C1 segment of cervical spinal cord (tissue), 14 donors: ENCODE results near the gene SCYL1.

Experiments used
- DNase-seq, 14 donors: peaks; one replicate each; lab custom pipeline; 2025; lab: John Stamatoyannopoulos, UW

The SCYL1 gene

GRCh38 chr11:65524741-65525545, at the start of gene SCYL1:
Gene SCYL1 (plus strand): TSS chr11:65525083. CDS start chr11:65525154, 71 bp downstream.
- DNase-seq, result peak in 13 of 14 donors; percentile 27 to 86 (median 69)

DNA sequence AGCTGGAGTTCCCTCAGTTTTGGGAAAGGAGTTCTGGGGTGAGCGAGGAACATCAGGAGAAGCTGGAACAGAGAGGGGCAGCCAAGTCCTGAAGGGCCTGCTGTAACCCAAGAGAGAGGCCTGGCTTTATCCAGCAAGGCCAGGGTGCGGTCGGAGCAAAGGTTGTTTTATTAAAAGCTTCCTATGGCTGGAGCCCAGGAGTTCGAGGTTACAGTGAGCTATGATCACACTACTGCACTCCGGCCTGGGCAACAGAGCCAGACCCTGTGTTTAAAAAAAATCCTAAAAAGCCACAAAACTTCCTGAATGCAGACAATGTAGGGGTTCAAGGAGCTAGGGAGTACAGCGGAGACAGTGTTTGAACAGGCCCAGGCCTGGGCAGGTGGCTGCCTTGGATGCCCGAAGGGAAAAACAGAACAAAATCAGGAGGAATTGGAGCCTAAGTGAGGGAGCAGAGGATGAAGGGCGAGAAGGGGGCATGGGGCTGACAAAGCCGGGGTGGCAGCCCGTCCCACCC, 48.2 kb upstream of the SCYL1 start:
- DNase-seq, result peak in 3 of 14 donors; percentile 36 to 69 (median 58)

- DNase-seq, result peak; percentile 84 to 98 (median 94)
Measured at GRCh38 chr11:65477149-65477965, 47.5 kb upstream of the SCYL1 start.

DNA sequence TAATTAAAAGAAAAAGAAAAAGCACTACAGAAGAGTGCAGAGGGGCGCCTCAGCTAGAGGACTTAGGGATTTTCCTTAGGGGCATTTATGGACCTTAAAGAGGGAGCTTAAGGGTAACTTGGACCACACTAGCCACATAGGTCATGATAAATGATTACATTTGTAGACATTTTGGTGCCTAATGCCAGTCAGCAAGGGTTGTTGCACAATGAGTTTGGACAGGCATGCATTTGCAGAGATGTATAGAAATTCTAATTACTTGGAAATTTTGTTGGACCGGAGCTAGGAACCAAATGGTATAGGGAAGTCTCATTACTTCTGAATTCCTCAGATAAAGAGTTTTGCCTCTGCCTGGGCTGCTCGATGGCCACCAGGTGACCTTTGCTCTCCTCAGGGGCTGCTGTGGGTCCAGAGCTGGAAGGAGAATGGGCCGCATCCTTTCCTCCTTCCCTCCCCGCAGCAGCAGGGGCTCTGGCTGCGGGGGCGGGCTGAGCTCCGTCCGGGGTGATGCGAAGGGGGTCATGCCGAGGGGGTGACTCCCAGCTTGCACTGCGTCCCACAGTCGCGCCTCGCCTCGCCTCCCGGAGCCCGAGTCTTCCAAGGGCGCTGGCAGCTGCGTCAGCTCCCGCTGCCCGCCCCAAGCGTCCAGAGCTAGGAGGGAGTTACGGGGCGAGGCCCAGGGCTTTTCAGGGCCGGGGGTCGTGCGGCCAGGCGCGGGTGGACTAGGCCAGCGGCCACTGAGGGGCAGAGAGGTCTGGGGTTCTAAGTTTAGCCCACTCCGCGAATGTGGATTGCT, 46.3 kb upstream of the SCYL1 start:
- DNase-seq, result peak in 8 of 14 donors; percentile 35 to 67 (median 58)

DNA sequence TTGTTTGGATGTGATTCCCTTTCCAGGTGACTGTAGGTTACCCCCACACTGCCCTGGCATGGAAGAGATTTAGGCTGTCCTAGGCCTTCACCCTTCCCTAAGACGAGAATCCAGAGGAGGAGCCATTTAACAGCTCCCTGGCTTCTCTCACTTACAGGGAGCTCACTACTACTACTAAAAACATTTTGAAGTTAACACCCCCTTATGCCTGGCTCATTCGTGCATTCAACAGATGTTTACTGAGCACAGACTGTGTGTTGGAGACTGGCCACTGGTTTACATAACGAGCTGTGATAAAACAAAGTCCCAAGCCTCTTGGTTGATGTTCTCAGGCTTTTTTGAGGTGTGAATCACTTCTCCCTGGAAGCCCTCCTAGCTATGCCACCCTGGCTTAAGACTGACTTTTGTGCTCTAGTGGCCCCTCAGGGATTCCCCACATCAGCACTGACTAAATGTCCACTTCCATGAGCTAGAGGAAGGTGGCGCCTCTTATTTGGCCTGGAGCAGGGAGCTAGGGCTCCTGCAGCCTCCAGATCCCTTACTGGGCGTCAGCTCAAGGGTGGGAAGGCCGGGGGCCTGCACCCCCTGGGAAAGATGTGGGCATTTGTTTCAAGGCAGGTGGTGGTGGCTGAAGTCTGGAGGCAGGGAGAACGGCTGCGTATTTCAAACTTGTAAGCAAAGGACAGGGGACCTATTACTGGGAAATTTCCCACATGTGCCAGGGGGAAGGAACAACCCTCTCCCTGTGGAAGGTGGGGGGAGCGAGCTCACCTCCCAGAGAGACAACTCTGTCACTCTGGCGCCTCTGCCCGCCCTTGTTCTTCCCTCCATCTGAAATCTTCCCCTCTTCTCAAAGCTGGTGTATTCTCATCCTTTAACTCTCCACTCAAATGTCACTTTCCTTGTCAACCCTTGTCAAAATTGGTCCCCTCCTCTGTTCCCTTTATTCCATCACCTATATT, 45.4 kb upstream of the SCYL1 start:
- peak in 10 of 14 donors; percentile 31 to 78 (median 63) for DNase-seq

DNA sequence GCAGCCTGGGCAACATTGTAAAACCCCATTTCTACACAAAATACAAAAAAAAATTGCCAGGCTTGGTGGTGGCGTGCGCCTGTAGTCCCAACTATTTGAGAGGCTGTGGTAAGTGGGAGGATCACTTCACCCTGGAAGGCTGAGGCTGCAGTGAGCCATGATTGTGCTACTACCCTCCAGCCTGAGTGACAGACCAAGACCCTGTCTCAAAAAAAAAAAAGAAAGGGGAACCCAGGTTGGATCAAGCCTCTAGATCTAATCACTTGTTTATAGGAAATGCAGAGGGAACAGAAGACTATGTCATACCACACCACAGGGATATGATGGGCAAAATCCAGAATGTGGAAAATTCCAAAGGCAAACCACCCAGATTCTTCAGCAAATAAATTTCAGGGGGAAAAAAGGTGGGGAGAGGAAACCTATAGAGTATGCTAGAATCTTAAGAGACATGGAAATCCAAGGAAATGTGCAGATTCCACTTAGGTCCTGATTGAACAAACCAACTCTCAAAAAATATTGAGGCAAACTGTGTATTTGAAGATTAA, 42.5 kb upstream of the SCYL1 start:
- DNase-seq, result peak in 1 of 14 donors; percentile 20

- peak in 2 of 14 donors; percentile 25 to 34 for DNase-seq
Measured at GRCh38 chr11:65485920-65486219, 39.0 kb upstream of the SCYL1 start.

DNA sequence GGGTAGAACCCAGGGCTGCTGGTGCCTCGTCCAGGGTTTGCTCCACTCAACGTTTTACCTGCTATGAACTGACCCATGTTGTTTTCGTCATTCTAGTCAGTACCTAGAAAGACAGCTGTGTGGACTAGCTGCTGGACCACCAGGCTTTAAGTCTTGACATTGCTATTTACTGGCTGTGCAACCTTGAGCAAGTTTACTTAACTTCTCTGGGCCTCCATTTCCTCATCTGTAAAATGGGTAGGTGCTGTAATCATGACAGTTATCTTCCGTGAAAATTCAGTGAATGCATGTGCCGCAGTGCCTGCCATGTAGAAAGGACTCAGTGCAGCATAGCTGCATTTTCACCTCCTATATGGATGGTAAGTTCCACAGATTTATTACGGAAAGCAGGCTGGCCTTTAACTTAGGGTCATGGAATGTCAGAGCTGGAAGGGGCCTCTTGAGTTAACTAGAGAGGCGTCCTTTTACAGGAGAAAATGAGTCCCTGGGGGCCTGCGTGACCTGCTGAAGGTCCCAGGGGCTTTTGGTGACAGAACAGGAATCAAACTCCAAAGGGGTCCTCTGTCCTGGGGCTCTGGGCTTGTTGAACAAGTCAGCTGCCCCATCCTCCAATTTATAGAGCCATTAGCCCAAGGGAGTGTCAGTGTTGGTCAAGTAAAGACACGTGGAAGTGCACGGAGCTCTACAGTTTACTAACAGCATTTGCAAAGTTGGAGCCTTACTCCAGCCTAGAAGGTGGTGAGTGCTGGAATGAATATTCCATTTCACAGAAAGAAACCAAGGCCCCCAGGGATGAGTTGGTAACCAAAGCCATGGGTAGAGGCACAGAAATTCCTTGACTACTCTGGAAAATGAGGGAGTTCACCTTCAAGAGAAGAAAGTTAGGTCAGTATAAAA, 38.1 kb upstream of the SCYL1 start:
- DNase-seq, result no peak

DNA sequence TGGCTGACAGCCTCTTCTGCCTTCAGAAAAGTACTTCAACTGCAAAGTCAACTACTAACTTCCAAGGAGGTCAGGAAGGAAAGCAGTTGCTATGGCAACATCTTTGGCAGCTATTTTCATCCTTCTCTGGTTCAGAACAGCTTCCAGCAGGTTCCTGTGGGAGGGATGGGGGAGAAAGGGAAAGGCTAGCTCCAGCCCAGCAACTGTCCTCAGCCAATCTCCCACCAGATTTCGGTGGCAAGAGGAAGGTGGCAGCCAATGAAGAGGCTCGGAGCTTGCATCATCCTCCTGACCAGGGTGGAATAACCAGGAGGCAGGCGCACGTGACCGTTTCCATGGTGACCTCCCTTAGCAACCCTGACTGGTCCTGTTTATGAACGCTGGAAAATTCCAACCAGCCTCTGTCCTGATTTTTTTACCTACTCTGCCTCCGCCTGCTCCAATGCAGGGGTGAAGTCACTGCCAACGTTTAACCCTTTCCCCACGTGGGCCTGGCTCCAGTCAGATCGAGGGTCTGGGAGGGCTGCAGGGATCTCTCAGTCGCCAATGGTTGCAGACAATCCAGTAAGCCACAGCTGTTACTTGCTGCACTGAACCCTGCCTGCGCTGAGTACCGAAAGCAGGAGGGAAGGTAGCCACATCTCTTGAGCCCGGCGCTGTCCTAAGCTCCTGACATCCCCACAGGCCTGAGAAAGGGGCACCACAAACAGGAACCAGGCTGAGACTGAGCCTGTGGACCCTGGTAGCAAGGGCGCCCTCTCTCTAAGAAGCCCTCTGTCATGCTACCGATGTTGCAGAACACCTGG, 37.2 kb upstream of the SCYL1 start:
- peak; percentile 76 to 100 (median 98) for DNase-seq

DNA sequence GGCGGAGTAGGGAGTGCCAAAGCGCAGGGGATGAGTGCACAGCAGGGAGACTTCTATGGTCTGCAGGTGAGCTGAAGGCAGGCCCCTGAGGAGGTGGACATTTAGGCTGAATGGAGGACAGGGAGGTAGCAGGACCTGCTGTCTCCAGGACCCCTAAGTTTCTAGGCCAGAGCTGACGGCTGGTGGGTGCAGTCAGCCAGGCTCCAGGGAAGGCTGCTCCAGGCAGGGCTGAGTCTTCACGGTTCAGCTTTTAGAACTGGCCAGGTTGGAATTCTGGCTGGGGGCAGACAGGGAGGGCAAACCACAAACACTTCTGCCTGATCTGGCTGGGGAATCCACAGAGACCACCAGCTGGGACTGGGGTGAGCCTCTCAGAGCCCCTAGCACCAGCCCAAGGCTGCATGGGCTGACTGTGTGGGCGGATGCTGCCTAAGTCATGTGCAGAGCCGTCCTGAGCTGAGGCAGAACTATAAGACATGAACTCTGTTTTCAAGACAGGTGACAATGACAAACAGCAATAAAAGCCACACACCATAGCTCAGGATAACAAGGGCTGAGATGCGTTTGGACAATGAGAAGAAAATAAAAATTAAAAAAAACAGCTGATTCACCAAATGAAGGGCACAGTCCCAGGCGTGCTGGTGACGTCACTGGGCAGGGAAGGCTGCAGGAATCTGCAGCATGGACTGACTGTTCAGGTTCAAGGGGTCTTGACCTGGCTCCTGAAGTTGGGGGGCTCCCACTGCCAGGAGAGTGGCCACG, 36.4 kb upstream of the SCYL1 start:
- peak in 7 of 14 donors; percentile 39 to 77 (median 74) for DNase-seq

DNA sequence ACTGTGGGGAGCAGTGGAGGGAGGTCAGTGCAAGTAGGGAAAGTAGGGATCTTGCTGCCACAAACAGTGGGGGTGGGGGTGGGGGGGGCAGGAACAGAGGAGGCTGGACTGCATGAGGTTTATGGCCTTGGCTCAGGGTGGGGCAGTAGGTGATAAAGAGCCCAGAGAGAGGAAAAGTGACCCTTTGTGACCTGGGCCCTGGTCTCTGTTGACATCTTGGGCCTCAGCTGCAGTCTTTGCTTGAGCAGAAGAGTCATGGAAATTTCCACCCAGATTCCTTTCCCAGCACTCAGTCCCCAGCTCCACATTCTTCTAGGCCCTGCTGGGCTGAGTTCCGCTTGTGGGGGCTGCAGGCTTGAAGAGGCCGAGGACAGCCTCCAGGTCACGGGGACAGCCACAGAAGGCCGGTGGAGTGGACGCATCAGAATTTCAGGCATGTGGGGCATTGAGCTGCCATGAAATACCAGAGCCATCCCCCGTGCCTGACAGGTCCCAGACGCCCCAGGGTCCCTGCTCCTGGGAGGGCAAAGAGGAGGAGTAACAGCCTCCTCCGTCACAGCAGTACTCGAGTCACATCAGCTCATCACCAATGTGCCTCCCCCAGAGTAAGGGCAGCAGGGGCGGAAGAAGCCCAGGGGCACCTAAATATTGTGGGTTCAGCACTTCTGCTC, 35.7 kb upstream of the SCYL1 start:
- peak in 7 of 14 donors; percentile 49 to 82 (median 59) for DNase-seq

DNA sequence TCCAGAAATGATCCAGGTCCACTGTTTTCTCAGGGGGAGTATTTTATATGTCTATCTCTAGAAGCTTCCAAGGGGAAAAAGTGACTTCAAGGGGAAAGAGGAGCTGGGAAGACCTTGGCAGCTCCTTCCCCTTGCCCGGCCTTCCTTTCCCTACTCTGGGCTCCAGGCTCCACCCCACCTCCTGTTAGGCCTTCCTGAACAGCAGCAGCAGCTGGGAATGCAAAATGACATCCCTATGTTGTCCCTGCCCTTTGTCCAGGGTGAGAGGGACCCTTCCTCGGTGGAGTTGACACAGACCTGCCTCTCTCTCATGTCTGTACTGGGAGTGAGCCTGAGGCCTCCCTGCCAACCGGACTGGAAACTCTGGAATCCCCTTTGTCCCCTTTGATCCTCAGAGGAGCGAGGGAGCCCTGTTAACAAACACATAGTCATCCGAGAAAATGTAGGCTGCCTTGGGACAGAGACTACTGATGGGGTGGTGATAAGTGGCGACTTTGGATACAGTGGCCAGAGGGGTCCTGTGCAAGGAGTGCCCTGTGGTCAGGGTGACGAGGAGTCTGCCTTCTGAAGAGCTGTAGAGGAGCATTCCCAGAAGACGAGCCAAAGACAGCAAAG, 35.1 kb upstream of the SCYL1 start:
- peak in 3 of 14 donors; percentile 37 to 68 (median 65) for DNase-seq

- DNase-seq, result peak in 1 of 14 donors; percentile 37
Measured at GRCh38 chr11:65491163-65491465, 33.8 kb upstream of the SCYL1 start.

DNA sequence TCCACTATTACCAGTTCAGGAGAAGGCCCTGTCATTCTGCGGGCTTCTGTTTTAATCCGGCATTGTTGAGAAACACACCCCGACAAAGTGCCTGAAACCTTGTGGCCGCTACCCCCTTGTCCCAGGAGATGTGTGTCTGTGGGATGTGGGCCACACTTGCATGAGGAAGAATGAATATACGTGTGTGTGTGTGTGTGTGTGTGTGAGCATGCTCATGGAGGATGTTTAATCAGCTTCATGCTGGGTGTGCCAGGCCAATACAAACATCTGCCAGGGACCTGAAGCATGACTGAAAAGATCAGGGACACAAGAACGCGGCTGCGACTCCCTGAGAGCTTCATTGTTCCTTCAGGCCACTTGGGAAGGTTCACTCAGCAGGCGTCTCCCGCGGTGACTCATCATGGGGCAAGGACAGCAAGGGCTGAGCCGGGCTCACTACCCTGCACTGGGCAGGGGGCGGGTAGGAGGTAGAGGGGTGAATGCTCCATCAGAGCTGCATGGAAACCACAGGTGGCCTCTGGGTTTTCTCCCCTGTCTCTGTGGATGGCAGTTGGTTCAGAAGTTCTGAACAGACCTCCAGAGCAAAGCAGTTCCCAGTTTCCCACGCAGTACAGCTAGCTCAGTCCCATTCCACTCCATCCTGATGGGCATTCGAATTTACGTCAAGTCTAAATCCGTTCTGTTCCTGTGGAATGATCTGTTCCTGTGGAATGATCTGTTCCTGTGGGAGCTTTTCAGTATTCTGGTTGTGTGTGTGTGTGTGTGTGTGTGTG, 33.1 kb upstream of the SCYL1 start:
- peak in 9 of 14 donors; percentile 37 to 86 (median 61) for DNase-seq

GRCh38 chr11:65492387-65492636, 32.6 kb upstream of the SCYL1 start:
- DNase-seq, result no peak
